A549 (cell line): ENCODE data around the gene ZFPM1. TPM values are rescaled to one million over a fixed set of nuclear protein-coding genes. Genes with fewer than 3 reads are reported as not detected.
A peak's percentile ranks its signal among the peaks of the same experiment; 100 is the strongest.

ENCODE experiments used
- ATAC-seq, 2 experiments: fragments of 200-7000 bp in 1 of 2; fragments of >200 bp in 1 of 2; cut with Nextera tagmentation in 1 of 2; cut with Tn5 transposase in 1 of 2; 3 replicates each; pipeline versions ENCODE4 v1.8.0 to v1.9.1; 2018 to 2020; ENCODE audit warnings: mild to moderate bottlenecking in 1 of 2, moderate library complexity in 1 of 2
- CTCF ChIA-PET: fragments of 300-600 bp; sonication (Branson Sonifier 250); formaldehyde crosslinking; extraction: SDS; loops from one replicate; lab custom pipeline; 2021; ENCODE audit warnings: antibody characterized with exemption, inconsistent platforms; lab: Yijun Ruan, JAX
- POLR2A ChIA-PET: fragments of 350-600 bp; formaldehyde crosslinking; extraction: SDS; loops from one replicate; lab custom pipeline; 2021; ENCODE audit warnings: antibody characterized with exemption, inconsistent platforms; lab: Yijun Ruan, JAX
- DNase-seq, 2 experiments: peaks; one replicate each; pipeline versions ENCODE4 v3.0.0 to v3.0.0-alpha.2; 2011 to 2016; ENCODE audit warnings: low read depth in 1 of 2, low spot score in 1 of 2
- FAIRE-seq: peaks from 2 replicates; lab custom pipeline; 2011; peaks lifted over from hg19 to GRCh38; lab: Jason Lieb, UNC
- H3K27ac ChIP-seq, 2 experiments: fragments of >200 bp; sonication (Bioruptor Twin); formaldehyde crosslinking; 3 replicates each; pipeline ENCODE4 v1.5.1; 2016 to 2017
- H3K4me1 ChIP-seq: fragments of >200 bp; sonication (Bioruptor Twin); formaldehyde crosslinking; 3 replicates; pipeline ENCODE4 v1.6.1; 2016
- H3K4me2 ChIP-seq: fragments of >200 bp; sonication (Bioruptor Twin); formaldehyde crosslinking; 3 replicates; pipeline ENCODE4 v1.6.1; 2016
- H3K4me3 ChIP-seq: fragments of >200 bp; sonication (Bioruptor Twin); formaldehyde crosslinking; 3 replicates; pipeline ENCODE4 v1.5.1; 2016
- H3K9me3 ChIP-seq: fragments of >200 bp; sonication (Bioruptor Twin); formaldehyde crosslinking; 3 replicates; pipeline ENCODE4 v1.6.1; 2016
- CBX2 ChIP-seq: fragments of 200-600 bp; sonication (generic); IDR thresholded peaks from 2 replicates; pipeline ENCODE4 v1.6.1; 2016; ENCODE audit warnings: low read depth, mild to moderate bottlenecking, borderline replicate concordance
- CHD4 ChIP-seq: fragments of 200-600 bp; sonication (generic); IDR thresholded peaks from 2 replicates; pipeline ENCODE4 v1.6.1; 2016; ENCODE audit warnings: antibody characterized with exemption, mild to moderate bottlenecking, borderline replicate concordance
- EHF ChIP-seq: fragments of 250-450 bp; sonication (Bioruptor Pico); IDR thresholded peaks from 2 replicates; pipeline ENCODE4 v1.5.0; 2020; ENCODE audit warnings: mild to moderate bottlenecking
- ESRRA ChIP-seq: fragments of 150-350 bp; IDR thresholded peaks from 2 replicates; pipeline ENCODE4 v1.6.1; 2014; ENCODE audit warnings: mild to moderate bottlenecking, low read length, borderline replicate concordance
- FOXS1 ChIP-seq: fragments of 250-450 bp; sonication (Bioruptor Pico); IDR thresholded peaks from 2 replicates; pipeline ENCODE4 v1.5.0; 2020; ENCODE audit warnings: mild to moderate bottlenecking, moderate library complexity
- HMGXB4 ChIP-seq: fragments of 250-450 bp; sonication (Bioruptor Pico); IDR thresholded peaks from 2 replicates; pipeline ENCODE4 v1.5.0; 2021; ENCODE audit warnings: mild to moderate bottlenecking, moderate library complexity, borderline replicate concordance
- KDM1A ChIP-seq: fragments of 200-600 bp; sonication (generic); IDR thresholded peaks from 2 replicates; pipeline ENCODE4 v1.6.1; 2016; ENCODE audit warnings: low read depth, mild to moderate bottlenecking
- NFE2L2 ChIP-seq: fragments of 150-350 bp; conservative IDR thresholded peaks from 2 replicates; pipeline ENCODE4 v1.6.1; 2014; ENCODE audit warnings: low read length
- NR3C1 ChIP-seq: fragments of >200 bp; sonication (Bioruptor Twin); formaldehyde crosslinking; IDR thresholded peaks from 3 replicates; pipeline ENCODE4 v1.6.1; 2017
- PHF8 ChIP-seq: fragments of 200-600 bp; sonication (generic); IDR thresholded peaks from 2 replicates; pipeline ENCODE4 v1.6.1; 2016; ENCODE audit warnings: low read depth, mild to moderate bottlenecking, antibody characterized with exemption, moderate library complexity, borderline replicate concordance
- RAD21 ChIP-seq, 2 experiments: fragments of >200 bp in 1 of 2; sonication (Bioruptor Twin) in 1 of 2; formaldehyde crosslinking in 1 of 2; IDR thresholded peaks in 1 of 2; conservative IDR thresholded peaks in 1 of 2; 2 replicates in 1 of 2; 3 replicates in 1 of 2; pipeline ENCODE4 v1.6.1; 2012 to 2018; ENCODE audit warnings: inconsistent platforms in 1 of 2
- RFX5 ChIP-seq: fragments of 450-650 bp; IDR thresholded peaks from 2 replicates; pipeline ENCODE4 v1.7.1; 2014; ENCODE audit warnings: antibody characterized with exemption, mild to moderate bottlenecking, moderate library complexity
- SMC3 ChIP-seq: fragments of >200 bp; sonication (Bioruptor Twin); formaldehyde crosslinking; IDR thresholded peaks from 3 replicates; pipeline ENCODE4 v1.6.1; 2018; ENCODE audit warnings: inconsistent platforms
- SREBF2 ChIP-seq: fragments of 450-650 bp; IDR thresholded peaks from 2 replicates; pipeline ENCODE4 v1.6.1; 2014; ENCODE audit warnings: mild to moderate bottlenecking, moderate library complexity
- USF2 ChIP-seq: fragments of 450-650 bp; IDR thresholded peaks from 2 replicates; pipeline ENCODE4 v1.6.1; 2014; ENCODE audit warnings: antibody characterized with exemption
- WGBS: methylation state at CpG from one replicate; pipeline ENCODE4 v1.1.6; 2017; ENCODE audit errors: missing lambda C conversion rate; 5-methylcytosine and 5-hydroxymethylcytosine counted together
- polyA plus RNA-seq, 4 experiments: library from polyadenylated mRNA; depleted of rRNA in 3 of 4; stranded (reverse); fragments of >200 nt; fragmentation: RNase III in 1 of 4; extraction: RNeasy Plus Mini Kit Qiagen cat#74134 plus additional on column Dnase treatment in 1 of 4; gene quantifications; 2 replicates in 3 of 4; 3 replicates in 1 of 4; pipeline ENCODE4 v1.2.3, GENCODE V29; 2011 to 2017
- TF ChIP-seq, protein P1 (sequence below): fragments of >200 bp; sonication (Bioruptor Twin); formaldehyde crosslinking; IDR thresholded peaks from 3 replicates; pipeline ENCODE4 v1.5.1; 2016

ZFPM1 gene
- polyA plus RNA-seq, 2 of the 4 experiments (the other 2 are of a cell fraction), result 0.36 to 2.5 TPM

DNA sequence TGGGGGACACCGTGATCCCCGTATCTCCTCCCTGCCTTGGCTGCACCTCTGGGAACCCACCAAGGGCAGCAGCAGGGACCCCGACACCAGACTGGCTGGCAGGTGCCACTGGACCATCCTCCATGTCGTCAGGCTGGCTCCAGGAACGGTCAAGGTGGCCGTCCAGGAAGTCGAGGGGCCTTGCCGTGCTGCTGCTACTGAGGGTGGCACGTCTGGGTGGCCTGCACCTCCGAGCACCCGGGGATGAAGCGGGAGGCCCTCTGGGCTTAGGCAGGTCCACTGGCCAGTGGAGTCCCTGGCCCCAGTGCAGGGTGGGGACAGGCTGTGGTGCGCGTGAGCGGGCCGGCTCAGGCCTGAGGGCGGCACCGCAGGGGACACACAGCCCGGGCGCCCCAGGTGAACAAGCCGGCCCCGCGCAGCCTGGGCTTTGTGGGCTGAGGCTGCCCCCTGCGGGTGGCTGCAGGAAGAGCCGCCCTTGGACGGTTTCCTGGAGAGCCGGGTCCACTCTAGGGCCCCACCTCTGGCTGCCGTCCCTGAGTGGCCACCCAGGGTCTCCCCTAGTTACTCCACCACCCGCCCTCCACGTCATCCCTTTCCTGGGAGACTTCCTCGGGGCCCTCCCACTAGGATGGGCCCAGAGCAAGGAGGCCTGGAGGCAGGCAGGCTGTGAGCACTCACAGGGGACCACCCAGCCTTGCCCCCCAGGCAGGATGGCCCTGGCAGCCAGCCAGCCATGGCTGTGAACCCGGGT is 74.3 kb downstream of the ZFPM1 start:
- CTCF ChIA-PET, result interaction anchor here (0.7 to 1.1 kb wide), 3 partner anchors 17 to 84 kb away, joined by 3 read pairs; no protein-coding TSS in a partner anchor

DNA sequence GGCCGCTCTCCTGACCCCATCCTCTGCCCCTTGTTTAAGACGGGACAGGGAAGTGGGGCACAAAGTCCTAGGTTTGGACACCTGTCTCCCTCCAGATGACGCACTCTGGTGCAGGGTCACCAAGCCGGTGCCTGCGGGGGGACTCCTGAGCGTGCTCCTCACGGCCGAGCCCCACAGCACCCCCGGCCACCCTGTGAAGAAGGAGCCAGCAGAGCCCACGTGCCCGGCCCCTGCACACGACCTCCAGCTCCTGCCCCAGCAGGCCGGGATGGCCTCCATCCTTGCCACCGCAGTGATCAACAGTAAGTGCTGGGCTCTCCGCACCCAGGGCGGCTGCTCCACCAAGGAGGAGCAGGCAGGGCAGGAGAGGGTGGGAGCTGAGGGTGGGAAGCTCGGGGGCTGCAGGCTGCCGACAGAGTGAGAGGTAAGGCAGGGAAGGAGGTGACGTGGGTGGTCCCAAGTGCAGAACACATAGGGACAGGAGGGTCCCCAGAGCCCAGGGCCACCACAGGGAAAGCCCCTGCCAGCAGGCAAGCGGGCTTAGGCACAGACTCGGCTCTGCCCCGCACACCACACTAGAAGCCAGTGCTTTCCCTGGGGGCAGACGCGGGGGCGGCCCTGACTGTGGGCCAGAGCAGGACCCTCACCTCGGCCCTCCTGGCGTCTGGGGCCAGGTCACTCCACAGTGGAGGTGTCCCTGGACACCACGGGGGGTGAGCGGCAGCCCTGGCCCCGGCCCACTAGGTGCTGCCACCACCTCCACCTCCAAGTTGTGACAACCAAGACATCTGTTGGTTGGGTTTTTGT is 75.1 kb downstream of the ZFPM1 start:
- FAIRE-seq (no peak), DNase-seq (no peak), ATAC-seq (no peak)
- Histone ChIP-seq H3K4me1 (peaks cover 4% of the 10 kb centered on the region; the same call in 1 of the 3 replicates), H3K27ac (peak overlapping the region in 1 of 2 experiments; percentile 59; a peak in 2 of 6 replicates), H3K9me3 (no peaks in the 10 kb centered on the region), H3K4me2 (no peak overlapping the region), H3K4me3 (no peak overlapping the region)
- POLR2A ChIA-PET, result no interaction called here
- TF ChIP-seq SREBF2, result no peak
- no peak for TF ChIP-seq CHD4
- no peak for TF ChIP-seq RFX5
- no peak for TF ChIP-seq NR3C1
- TF ChIP-seq USF2, result no peak
- TF ChIP-seq ESRRA, result no peak
- TF ChIP-seq FOXS1 (CRISPR knock-in tag), result no peak
- TF ChIP-seq HMGXB4 (CRISPR knock-in tag), result no peak
- TF ChIP-seq KDM1A, result no peak
- 64% methylated on average over 22 of the region's 30 CpGs for WGBS
- CTCF ChIA-PET, result interaction anchor here (1.0 to 1.1 kb wide), 2 partner anchors 83 to 85 kb away, joined by 3 read pairs; no protein-coding TSS in a partner anchor

More for the DNA sequence above, 74.3 kb downstream of the ZFPM1 start:
- Histone ChIP-seq H3K9me3 (no peaks in the 10 kb centered on the region), H3K4me2 (no peak overlapping the region), H3K4me3 (no peak overlapping the region)
- TF ChIP-seq RAD21 (conservative IDR thresholded peaks at IDR 0.05 in 1 of 2, IDR thresholded peaks at IDR 0.05 in 1 of 2) (peak; percentile 93), NFE2L2 (no peak), SMC3 (peak; percentile 88)
- TF ChIP-seq, protein P1, sequence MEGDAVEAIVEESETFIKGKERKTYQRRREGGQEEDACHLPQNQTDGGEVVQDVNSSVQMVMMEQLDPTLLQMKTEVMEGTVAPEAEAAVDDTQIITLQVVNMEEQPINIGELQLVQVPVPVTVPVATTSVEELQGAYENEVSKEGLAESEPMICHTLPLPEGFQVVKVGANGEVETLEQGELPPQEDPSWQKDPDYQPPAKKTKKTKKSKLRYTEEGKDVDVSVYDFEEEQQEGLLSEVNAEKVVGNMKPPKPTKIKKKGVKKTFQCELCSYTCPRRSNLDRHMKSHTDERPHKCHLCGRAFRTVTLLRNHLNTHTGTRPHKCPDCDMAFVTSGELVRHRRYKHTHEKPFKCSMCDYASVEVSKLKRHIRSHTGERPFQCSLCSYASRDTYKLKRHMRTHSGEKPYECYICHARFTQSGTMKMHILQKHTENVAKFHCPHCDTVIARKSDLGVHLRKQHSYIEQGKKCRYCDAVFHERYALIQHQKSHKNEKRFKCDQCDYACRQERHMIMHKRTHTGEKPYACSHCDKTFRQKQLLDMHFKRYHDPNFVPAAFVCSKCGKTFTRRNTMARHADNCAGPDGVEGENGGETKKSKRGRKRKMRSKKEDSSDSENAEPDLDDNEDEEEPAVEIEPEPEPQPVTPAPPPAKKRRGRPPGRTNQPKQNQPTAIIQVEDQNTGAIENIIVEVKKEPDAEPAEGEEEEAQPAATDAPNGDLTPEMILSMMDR, result peak; percentile 91
- TF ChIP-seq, all 56 proteins: peak for 3
- 0% methylated on average over 4 of the region's 32 CpGs for WGBS
- POLR2A ChIA-PET, result no interaction called here
- Histone ChIP-seq H3K27ac (peak overlapping the region in 1 of 2 experiments; percentile 76; a peak in 3 of 6 replicates), H3K4me1 (peaks cover 4% of the 10 kb centered on the region; the same call in 1 of the 3 replicates)
- FAIRE-seq (no peak), ATAC-seq (peak; percentile 53 to 89), DNase-seq (peak; percentile 57 to 78)

GRCh38 chr16:88528902-88529318 is 75.8 kb downstream of the ZFPM1 start:
- CTCF ChIA-PET, result interaction anchor here (1.0 kb wide), 1 partner anchor 30 kb away, joined by 3 read pairs; no protein-coding TSS in a partner anchor
- DNase-seq (no peak), FAIRE-seq (no peak), ATAC-seq (no peak)
- Histone ChIP-seq H3K4me2 (no peak overlapping the region), H3K4me3 (no peak overlapping the region), H3K9me3 (no peaks in the 10 kb centered on the region), H3K4me1 (peaks cover 9% of the 10 kb centered on the region; the same call in 2 of the 3 replicates), H3K27ac (no peak overlapping the region)
- POLR2A ChIA-PET, result no interaction called here
- TF ChIP-seq FOXS1 (CRISPR knock-in tag) (no peak), EHF (CRISPR knock-in tag) (no peak), PHF8 (no peak), CBX2 (no peak)
- WGBS, result 92% methylated on average over 20 of the region's 22 CpGs
